HG03558 (cell line): ENCODE results near the gene PRR36.
"Not testable (repeated sequence)": the region's sequence is repeated elsewhere in the genome, so short reads cannot be mapped to it uniquely, and the experiment has no call there.

Experiments
- ATAC-seq: cut with Tn5 transposase; IDR thresholded peaks from one replicate; pipeline ENCODE4 v1.9.1; 2021; ENCODE audit warnings: moderate number of reproducible peaks; ENCODE audit not compliant: unreplicated experiment; ENCODE audit errors: extremely low read depth

Gene PRR36

GRCh38 chr19:7900931-7901330 is 26.7 kb upstream of the PRR36 start:
- ATAC-seq = no peak

DNA sequence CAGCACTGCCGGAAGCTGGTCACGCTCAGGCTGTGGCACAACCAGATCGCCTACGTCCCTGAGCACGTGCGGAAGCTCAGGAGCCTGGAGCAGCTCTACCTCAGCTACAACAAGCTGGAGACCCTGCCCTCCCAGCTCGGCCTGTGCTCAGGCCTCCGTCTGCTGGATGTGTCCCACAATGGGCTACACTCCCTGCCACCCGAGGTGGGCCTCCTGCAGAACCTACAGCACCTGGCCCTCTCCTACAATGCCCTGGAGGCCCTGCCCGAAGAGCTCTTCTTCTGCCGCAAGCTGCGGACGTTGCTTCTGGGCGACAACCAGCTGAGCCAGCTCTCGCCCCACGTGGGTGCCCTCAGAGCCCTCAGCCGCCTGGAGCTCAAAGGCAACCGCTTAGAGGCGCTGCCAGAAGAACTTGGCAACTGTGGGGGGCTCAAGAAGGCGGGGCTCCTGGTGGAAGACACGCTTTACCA is 26.2 kb upstream of the PRR36 start:
- ATAC-seq = no peak

DNA sequence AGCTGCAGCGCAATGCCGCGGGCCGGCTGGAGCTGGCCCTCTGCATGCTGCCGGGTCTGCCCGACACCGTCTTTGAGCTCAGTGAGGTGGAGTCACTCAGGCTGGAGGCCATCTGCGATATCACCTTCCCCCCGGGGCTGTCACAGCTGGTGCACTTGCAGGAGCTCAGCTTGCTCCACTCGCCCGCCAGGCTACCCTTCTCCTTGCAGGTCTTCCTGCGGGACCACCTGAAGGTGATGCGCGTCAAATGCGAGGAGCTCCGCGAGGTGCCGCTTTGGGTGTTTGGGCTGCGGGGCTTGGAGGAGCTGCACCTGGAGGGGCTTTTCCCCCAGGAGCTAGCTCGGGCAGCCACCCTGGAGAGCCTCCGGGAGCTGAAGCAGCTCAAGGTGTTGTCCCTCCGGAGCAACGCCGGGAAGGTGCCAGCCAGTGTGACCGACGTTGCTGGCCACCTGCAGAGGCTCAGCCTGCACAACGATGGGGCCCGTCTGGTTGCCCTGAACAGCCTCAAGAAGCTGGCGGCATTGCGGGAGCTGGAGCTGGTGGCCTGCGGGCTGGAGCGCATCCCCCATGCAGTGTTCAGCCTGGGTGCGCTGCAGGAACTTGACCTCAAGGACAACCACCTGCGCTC is 25.7 kb upstream of the PRR36 start:
- ATAC-seq = no peak

DNA sequence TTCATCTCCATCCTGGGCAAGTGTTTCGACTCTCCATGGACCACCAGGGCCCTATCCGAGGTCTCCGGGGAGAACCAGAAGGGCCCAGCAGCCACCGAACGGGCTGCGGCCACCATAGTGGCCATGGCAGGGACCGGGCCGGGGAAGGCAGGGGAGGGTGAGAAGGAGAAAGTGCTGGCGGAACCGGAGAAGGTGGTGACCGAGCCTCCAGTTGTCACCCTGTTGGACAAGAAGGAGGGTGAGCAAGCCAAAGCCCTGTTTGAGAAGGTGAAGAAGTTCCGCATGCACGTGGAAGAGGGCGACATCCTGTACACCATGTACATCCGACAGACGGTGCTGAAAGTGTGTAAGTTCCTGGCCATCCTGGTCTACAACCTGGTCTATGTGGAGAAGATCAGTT is 24.8 kb upstream of the PRR36 start:
- no peak for ATAC-seq

GRCh38 chr19:7897292-7897691 is 23.1 kb upstream of the PRR36 start:
- ATAC-seq = no peak

GRCh38 chr19:7895565-7895964 is 21.4 kb upstream of the PRR36 start:
- ATAC-seq = no peak

DNA sequence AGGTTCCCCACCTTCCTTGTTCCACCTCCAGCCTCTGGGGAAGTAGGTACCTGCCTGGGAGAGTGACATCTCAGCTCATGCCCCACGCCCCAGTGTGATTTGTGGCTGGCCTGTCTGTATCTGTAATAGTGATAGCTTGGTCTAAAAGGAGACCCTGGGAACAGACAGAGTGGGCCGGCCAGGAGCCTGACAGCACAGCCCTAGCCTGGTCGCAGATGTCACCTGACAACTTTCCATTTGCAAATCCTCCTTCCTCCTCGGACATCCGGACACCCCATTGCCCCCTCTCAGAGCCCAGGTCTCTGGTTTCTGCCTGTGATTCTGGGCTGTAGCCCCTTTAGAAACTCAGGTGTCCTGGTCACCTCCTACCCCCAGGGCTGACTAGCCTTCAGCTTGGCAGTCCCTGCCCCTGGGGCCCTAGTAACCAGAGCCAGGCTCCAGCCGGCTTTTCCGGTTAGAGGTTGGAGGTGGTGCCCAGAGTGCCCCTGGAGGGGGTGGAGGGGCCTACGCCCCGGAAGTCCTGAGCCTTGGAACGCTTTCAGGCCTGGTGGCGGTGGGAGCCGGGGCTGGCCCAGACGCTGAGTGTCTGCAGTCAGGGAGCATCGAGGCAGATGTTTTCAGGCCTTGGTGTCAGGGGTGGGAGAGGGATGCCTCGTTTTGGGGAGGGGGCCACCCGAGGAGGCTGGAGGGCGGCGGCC is 20.6 kb upstream of the PRR36 start:
- no peak for ATAC-seq

GRCh38 chr19:7893362-7894101 is 19.3 kb upstream of the PRR36 start:
- ATAC-seq = not testable (repeated sequence)

DNA sequence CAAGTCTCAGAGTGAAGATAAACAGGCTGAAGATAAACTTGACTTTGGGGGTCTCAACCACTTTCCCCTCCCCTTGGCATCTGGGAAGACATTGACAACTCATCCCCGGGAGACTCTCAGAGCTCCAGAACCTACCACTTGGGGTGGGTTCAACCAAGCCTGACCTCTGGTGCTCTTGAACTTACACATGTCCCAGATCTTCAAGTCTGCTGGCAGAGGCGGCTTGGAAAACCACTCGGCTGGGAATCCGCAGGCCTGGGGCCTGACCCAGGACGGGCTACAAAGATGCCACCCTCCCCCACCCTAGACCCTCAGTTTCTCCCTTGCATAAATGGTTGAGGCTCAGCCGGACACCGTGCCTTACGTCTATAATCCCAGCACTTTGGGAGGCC is 14.6 kb upstream of the PRR36 start:
- ATAC-seq = no peak

- no peak for ATAC-seq
These were observed 14.1 kb upstream of the PRR36 start, which contains the start of gene LRRC8E for GRCh38 chr19:7888145-7888825. Gene LRRC8E (plus strand): TSS chr19:7888510. CDS start chr19:7895604, 7,094 bp downstream.

DNA sequence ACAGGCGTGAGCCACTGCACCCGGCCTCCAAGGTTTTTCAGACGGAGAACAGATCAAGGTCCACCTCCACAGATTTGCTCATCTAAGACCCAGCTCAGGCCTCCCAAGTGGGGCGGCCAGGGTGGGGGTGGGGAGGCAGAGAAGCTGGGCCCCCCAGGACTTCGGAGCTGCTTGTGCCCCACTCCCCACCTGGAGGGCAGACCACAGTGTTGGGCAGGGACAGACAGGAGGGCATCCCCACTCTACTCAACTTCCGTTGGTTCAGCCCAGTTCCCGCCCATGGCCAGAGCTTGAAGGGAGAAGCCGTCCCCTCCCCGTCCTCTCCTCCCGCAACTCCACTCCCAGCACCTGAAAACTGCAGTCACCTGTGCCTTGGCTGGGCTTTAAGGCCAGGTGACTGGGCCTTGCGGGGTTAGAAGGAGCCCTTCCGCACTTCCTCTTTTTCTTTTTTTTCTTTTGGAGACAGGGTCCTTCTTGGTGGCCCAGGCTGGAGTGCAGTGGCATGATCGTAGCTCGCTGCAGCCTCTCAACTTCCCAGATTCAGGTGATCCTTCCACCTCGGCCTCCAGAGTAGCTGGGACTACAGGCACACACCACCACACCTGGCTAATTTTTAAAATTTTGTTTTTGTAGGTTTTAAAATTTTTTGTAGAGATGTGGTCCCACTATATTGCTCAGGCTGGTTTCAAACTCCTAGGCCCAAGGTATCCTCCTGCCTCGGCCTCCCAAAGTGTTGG is 13.4 kb upstream of the PRR36 start:
- ATAC-seq = no peak

- no peak for ATAC-seq
These were observed 11.6 kb upstream of the PRR36 start for GRCh38 chr19:7885818-7886217.

DNA sequence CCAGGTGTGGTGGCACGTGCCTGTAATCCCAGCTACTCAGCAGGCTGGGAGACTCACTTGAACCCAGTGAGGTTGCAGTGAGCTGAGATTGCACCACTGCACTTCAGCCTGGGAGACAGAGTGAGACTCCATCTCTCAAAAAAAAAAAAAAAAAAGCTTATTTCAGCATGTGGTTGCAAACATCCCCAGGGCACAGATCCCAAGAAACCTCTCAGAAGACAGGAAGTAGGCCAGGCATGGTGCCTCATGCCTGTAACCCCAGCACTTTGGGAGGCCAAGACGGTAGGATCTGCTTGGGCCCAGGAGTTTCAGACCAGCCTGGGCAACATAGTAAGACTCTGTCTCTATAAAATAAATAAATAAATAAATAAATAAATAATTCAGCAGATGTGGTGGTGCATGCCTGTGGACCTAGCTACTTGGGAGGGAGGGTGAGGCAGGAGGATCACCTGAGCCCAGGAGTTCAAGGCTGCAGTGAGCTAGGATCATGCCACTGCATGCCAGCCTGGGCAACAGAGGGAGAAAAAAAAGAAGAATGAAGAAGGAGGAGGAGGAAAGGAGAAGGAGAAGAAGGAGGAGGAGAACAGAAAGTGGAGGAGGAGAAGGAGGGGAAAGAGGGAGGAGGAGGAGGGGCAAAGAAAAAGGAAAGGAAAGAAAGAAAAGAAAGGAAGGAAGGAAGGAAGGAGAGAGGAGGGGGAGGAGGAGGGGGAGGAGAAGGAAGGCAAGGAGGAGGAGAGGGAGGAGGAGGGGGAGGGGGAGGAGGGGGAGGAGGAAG is 9.8 kb upstream of the PRR36 start:
- ATAC-seq = no peak

- ATAC-seq = no peak
These were observed 8.9 kb upstream of the PRR36 start for GRCh38 chr19:7883105-7883504.

- ATAC-seq = no peak
These were observed 7.7 kb upstream of the PRR36 start for GRCh38 chr19:7881910-7882309.

GRCh38 chr19:7879836-7880235 is 5.6 kb upstream of the PRR36 start:
- ATAC-seq = no peak

DNA sequence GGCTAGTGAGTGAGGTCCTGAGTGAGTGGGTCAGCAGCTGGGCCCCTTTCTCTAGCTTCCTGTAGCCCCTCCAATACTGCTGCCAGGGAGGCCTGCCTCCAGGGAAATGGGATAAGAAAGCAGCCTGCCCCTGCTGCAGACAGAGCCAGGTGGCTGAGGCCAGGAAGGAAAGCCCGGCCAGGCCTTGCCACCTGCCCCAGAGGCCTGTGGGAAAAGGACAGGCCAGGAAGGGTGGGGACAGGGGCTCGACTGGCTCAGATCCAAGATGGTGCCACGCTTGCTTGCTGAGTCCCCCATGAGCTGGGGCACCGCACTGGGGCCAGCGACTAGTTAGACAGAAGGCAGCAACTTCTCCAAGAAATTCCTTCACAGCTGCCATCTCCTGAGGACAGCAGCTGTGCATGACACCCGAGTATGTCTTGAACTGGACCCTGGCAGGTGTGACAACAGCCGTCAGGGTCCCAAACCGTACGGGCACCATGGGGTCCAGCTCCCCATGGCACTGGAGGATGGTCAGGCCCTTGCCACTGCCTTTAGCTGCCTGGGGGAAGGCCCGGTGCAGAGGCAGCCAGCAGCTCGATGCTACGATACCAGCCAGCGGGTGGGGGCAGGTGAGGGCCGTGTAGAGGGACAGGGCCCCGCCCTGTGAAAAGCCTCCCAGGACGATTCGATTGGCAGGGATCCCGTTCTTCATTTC is 5.1 kb upstream of the PRR36 start:
- no peak for ATAC-seq

GRCh38 chr19:7877249-7877836 is 3.2 kb upstream of the PRR36 start:
- ATAC-seq = no peak
